Measurements from ENCODE around the gene TMPRSS6.

DNA sequence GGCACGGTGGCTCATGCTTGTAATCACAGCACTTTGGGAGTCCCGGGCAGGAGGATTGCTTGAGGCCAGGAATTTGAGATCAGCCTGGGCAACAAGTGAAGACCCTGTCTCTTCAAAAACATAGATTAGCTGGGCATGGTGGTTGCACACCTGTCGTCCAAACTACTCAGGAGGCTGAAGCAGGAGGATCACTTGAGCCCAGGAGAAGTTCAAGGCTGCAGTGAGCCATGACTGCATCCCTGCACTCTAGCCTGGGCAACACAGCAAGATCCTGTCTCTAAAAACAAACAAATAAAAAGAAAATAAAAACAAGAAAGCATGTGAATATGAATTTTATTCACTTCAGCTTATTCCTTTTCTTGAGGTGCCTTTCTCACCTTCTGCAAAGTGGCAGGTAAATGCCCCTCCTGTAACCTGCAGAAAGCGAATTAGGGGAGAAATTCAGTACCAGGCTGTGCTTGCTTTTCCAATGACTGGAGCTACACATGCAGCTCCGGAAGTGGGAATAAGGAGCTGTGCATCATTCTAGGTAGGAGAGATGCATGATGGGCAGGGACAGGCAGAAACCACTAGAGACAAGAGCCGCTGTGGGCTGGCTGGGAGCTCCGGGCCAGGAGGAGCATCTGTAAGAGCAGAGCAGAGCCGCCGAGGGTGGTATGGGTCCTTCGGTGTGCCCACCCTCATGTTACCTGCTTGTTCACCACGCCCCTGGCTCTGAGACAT is 72.7 kb downstream of the TMPRSS6 start:
- TF ChIP-seq, protein P1, sequence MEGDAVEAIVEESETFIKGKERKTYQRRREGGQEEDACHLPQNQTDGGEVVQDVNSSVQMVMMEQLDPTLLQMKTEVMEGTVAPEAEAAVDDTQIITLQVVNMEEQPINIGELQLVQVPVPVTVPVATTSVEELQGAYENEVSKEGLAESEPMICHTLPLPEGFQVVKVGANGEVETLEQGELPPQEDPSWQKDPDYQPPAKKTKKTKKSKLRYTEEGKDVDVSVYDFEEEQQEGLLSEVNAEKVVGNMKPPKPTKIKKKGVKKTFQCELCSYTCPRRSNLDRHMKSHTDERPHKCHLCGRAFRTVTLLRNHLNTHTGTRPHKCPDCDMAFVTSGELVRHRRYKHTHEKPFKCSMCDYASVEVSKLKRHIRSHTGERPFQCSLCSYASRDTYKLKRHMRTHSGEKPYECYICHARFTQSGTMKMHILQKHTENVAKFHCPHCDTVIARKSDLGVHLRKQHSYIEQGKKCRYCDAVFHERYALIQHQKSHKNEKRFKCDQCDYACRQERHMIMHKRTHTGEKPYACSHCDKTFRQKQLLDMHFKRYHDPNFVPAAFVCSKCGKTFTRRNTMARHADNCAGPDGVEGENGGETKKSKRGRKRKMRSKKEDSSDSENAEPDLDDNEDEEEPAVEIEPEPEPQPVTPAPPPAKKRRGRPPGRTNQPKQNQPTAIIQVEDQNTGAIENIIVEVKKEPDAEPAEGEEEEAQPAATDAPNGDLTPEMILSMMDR (IDR thresholded peaks at IDR 0.05): no peak
- no peak for TF ChIP-seq POLR2A (IDR thresholded peaks at IDR 0.05)

Measured in right lobe of liver (tissue), 4 donors.